Activated T-cell treated with anti-CD3 and anti-CD28 coated beads, Interleukin-2, amount 50 U/mL, for 24 hours (primary cell): Measurements from ENCODE around the gene CCR5.
"Not testable (repeated sequence)": the region's sequence is repeated elsewhere in the genome, so short reads cannot be mapped to it uniquely, and the experiment has no call there.

Source experiments
- DNase-seq: peaks from one replicate; pipeline ENCODE4 v3.0.0-alpha.2; 2020
- H3K27ac Mint-ChIP-seq: 2 replicates; pipeline ENCODE4 v1.8.0; 2020; ENCODE audit warnings: mild to moderate bottlenecking, mixed read lengths
- H3K27me3 Mint-ChIP-seq: 2 replicates; pipeline ENCODE4 v1.8.0; 2020; ENCODE audit warnings: mixed read lengths
- H3K36me3 Mint-ChIP-seq: 2 replicates; pipeline ENCODE4 v1.8.0; 2020; ENCODE audit warnings: low read depth, mixed read lengths
- H3K4me1 Mint-ChIP-seq: 2 replicates; pipeline ENCODE4 v1.8.0; 2020; ENCODE audit warnings: low read depth, mixed read lengths
- H3K4me3 Mint-ChIP-seq: 2 replicates; pipeline ENCODE4 v1.8.0; 2020; ENCODE audit warnings: mild to moderate bottlenecking, moderate library complexity, mixed read lengths
- H3K9me3 Mint-ChIP-seq: 2 replicates; pipeline ENCODE4 v1.8.0; 2020; ENCODE audit warnings: mixed read lengths

CCR5 gene

GRCh38 chr3:46370839-46371518 lies at the start of gene CCR5:
Gene CCR5 (plus strand): TSS chr3:46370946. CDS start chr3:46372903, 1,957 bp downstream.
- no peaks in the 10 kb centered on the region for H3K36me3 Mint-ChIP-seq
- no peaks in the 10 kb centered on the region for H3K9me3 Mint-ChIP-seq
- H3K4me1 Mint-ChIP-seq = peaks cover 80% of the 10 kb centered on the region
- H3K4me3 Mint-ChIP-seq = peak within 1 kb of the TSS; percentile 55
- no peak for DNase-seq
- peak within 1 kb of the TSS; percentile 97 for H3K27ac Mint-ChIP-seq
- H3K27me3 Mint-ChIP-seq = peaks cover 33% of the 10 kb centered on the region

- H3K4me3 Mint-ChIP-seq = no peak overlapping the region
- H3K4me1 Mint-ChIP-seq = peaks cover 5% of the 10 kb centered on the region
- no peak for DNase-seq
- peaks cover 12% of the 10 kb centered on the region for H3K27me3 Mint-ChIP-seq
- no peak overlapping the region for H3K27ac Mint-ChIP-seq
- no peaks in the 10 kb centered on the region for H3K36me3 Mint-ChIP-seq
- H3K9me3 Mint-ChIP-seq = peaks cover 7% of the 10 kb centered on the region
These were observed 49.2 kb upstream of the CCR5 start for GRCh38 chr3:46321461-46322104.

DNA sequence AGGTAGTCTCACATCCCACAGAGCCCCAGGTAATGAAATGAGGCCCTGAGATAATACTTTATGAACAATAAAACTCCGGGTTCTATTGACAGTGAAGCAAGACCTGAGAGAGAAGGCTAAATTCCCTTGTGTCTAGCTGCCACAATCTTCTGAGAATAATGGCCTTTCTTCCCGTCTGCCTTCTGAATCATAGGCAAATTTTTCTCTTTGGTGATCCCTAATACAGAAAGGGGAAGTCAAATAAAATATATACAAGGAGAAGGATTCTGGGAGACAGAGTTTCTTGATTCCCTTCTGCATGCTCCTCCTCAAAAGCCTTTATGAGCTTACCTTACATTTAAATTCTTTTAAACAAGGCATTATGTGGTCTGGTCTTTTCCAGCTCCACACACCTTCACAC lies 46.7 kb upstream of the CCR5 start:
- H3K9me3 Mint-ChIP-seq = no peaks in the 10 kb centered on the region
- no peaks in the 10 kb centered on the region for H3K36me3 Mint-ChIP-seq
- H3K27ac Mint-ChIP-seq = no peak overlapping the region
- no peak for DNase-seq
- H3K27me3 Mint-ChIP-seq = peaks cover 12% of the 10 kb centered on the region
- H3K4me3 Mint-ChIP-seq = no peak overlapping the region
- H3K4me1 Mint-ChIP-seq = peaks cover 5% of the 10 kb centered on the region

GRCh38 chr3:46325645-46326300 lies 45.0 kb upstream of the CCR5 start:
- Mint-ChIP-seq H3K4me1 (peaks cover 5% of the 10 kb centered on the region), H3K9me3 (no peaks in the 10 kb centered on the region), H3K4me3 (no peak overlapping the region), H3K27me3 (peaks cover 9% of the 10 kb centered on the region), H3K27ac (no peak overlapping the region), H3K36me3 (no peaks in the 10 kb centered on the region)
- no peak for DNase-seq

- not testable (repeated sequence) for DNase-seq, H3K9me3 Mint-ChIP-seq, H3K27ac Mint-ChIP-seq, H3K4me3 Mint-ChIP-seq, H3K36me3 Mint-ChIP-seq
- peaks cover 25% of the 10 kb centered on the region for H3K27me3 Mint-ChIP-seq
- peaks cover 11% of the 10 kb centered on the region for H3K4me1 Mint-ChIP-seq
These were observed 40.1 kb upstream of the CCR5 start for GRCh38 chr3:46330676-46331075.

GRCh38 chr3:46334741-46335478 lies 35.8 kb upstream of the CCR5 start:
- peaks cover 19% of the 10 kb centered on the region for H3K4me1 Mint-ChIP-seq
- peaks cover 8% of the 10 kb centered on the region for H3K36me3 Mint-ChIP-seq
- no peak overlapping the region for H3K4me3 Mint-ChIP-seq
- H3K9me3 Mint-ChIP-seq = peaks cover 16% of the 10 kb centered on the region
- H3K27ac Mint-ChIP-seq = peak overlapping the region; percentile 34
- peaks cover 25% of the 10 kb centered on the region for H3K27me3 Mint-ChIP-seq
- DNase-seq = no peak

GRCh38 chr3:46335541-46335940 lies 35.2 kb upstream of the CCR5 start:
- peaks cover 18% of the 10 kb centered on the region for H3K9me3 Mint-ChIP-seq
- H3K4me3 Mint-ChIP-seq = no peak overlapping the region
- peaks cover 25% of the 10 kb centered on the region for H3K27me3 Mint-ChIP-seq

GRCh38 chr3:46337911-46338310 lies 32.8 kb upstream of the CCR5 start:
- Mint-ChIP-seq H3K27me3 (peaks cover 6% of the 10 kb centered on the region), H3K36me3 (peaks cover 8% of the 10 kb centered on the region), H3K4me1 (peaks cover 19% of the 10 kb centered on the region), H3K4me3 (no peak overlapping the region), H3K27ac (no peak overlapping the region), H3K9me3 (peaks cover 18% of the 10 kb centered on the region)
- no peak for DNase-seq

More at GRCh38 chr3:46335541-46335940, 35.2 kb upstream of the CCR5 start:
- DNase-seq = no peak
- Mint-ChIP-seq H3K27ac (no peak overlapping the region), H3K36me3 (peaks cover 8% of the 10 kb centered on the region), H3K4me1 (peaks cover 19% of the 10 kb centered on the region)

- Mint-ChIP-seq H3K4me1 (peaks cover 19% of the 10 kb centered on the region), H3K4me3 (no peak overlapping the region), H3K27ac (no peak overlapping the region), H3K36me3 (peaks cover 8% of the 10 kb centered on the region), H3K9me3 (peaks cover 18% of the 10 kb centered on the region), H3K27me3 (no peaks in the 10 kb centered on the region)
- no peak for DNase-seq
These were observed 31.9 kb upstream of the CCR5 start for GRCh38 chr3:46338840-46339239.

GRCh38 chr3:46344476-46344875 lies 26.3 kb upstream of the CCR5 start:
- peaks cover 17% of the 10 kb centered on the region for H3K9me3 Mint-ChIP-seq
- no peaks in the 10 kb centered on the region for H3K36me3 Mint-ChIP-seq
- no peaks in the 10 kb centered on the region for H3K27me3 Mint-ChIP-seq
- H3K4me3 Mint-ChIP-seq = no peak overlapping the region
- peaks cover 19% of the 10 kb centered on the region for H3K4me1 Mint-ChIP-seq
- DNase-seq = no peak
- no peak overlapping the region for H3K27ac Mint-ChIP-seq

DNA sequence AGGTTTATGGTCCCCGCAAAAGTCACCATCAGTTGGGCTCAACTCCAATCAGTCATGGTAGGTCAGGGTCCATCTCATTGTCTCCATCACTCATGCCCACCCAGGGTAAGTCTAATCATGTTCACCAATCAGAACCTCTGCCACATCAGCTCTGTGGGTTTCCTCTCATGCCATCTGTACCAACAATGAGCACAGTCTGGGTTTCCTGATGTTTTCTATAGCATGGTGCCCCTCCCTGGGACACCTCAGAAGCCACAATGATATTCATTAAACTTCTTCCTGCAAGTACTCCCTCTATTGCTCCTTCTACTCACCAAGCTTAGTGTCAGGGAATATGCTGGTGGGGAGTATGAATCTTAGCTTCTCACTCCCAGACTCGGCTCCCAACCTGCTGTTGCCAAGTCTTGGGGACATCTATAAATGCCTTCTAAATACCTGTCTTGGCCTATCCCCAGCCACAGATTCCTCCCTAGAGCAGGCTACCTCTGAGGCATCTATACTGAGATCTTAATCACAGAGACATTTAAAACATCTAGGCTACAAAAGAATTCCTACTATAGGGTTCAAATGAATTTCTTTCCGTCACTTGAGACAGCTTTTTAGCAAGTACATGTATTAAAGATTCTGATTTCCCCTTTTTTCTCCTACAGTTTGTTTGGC lies 21.8 kb upstream of the CCR5 start:
- Mint-ChIP-seq H3K4me1 (peaks cover 63% of the 10 kb centered on the region), H3K27ac (peak overlapping the region; percentile 45), H3K36me3 (no peaks in the 10 kb centered on the region), H3K4me3 (no peak overlapping the region), H3K9me3 (peaks cover 11% of the 10 kb centered on the region), H3K27me3 (peaks cover 22% of the 10 kb centered on the region)
- DNase-seq = no peak

DNA sequence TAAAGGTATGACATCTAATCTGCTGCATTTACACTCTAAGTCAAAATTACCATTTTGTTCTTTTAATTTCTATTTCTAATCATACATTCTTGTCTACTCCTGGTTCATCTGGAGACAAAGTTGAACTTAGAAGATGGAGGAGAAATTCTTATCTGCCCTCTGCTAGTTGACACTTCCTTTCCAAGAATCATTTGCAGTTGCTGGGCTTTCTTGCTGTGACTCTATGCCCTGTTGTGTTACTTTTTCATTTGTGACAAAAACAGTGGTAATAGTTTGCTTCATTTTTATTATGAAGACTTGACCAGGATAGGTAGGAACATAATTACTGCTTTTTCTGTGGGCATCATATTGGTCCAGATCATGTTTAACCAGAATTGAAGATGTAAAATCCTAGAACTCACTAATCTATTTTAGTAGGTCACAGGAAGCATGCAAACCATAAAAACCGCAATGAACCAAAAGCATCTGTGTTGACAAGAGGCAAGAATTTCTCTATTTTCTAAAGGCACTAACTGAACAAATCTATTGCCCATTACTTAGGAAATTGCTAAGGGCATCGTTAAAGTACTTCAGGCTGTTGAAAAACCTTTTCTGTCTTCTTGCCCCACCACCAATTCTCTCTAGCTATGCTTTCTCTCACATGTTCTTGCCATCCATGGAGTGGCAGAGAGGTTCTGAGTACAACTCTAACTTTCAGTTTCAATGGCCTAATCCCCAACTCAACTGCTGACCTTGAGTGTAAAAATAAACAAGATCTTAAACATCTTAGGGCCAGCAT lies 21.1 kb upstream of the CCR5 start:
- H3K27me3 Mint-ChIP-seq = peaks cover 27% of the 10 kb centered on the region
- H3K4me1 Mint-ChIP-seq = peaks cover 70% of the 10 kb centered on the region
- peaks cover 11% of the 10 kb centered on the region for H3K9me3 Mint-ChIP-seq
- no peak for DNase-seq
- H3K27ac Mint-ChIP-seq = peak overlapping the region; percentile 45
- no peaks in the 10 kb centered on the region for H3K36me3 Mint-ChIP-seq
- peak overlapping the region; percentile 6 for H3K4me3 Mint-ChIP-seq

DNA sequence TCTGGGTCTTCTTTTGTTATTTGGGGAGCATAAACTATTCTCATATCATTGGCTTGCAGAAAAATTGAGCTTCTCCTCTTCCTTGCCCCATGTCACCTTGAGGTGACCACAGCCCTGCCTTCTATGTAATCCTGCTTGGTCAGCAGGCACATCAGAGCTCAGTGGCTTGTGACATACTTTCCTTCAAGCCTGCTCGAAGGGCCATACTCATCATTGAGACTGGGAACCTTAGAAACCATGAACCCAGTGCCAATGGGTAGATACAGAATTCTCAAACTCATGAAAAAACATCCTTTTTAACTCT lies 20.5 kb upstream of the CCR5 start:
- no peak for DNase-seq
- Mint-ChIP-seq H3K27me3 (peaks cover 32% of the 10 kb centered on the region), H3K9me3 (peaks cover 11% of the 10 kb centered on the region), H3K36me3 (no peaks in the 10 kb centered on the region), H3K27ac (no peak overlapping the region), H3K4me3 (no peak overlapping the region), H3K4me1 (peaks cover 75% of the 10 kb centered on the region)

DNA sequence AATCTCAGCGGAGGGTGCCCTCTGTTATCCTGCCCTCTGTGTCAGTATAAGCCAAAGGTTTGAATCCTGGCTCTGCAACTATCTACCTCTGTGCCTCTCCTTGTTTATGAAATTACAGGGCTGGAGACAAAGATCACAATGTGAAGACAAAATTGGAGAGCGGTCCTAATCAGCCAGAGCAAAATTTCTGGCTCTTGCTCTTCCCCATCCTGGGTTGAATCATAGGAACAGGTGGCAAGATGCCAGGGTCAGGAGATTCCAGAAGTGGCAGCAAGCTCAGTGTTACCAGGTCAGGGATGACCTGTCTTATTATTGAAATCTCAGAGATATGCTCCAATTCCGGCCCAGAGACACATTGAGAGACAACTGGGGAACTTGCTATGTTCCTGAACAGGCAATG lies 19.1 kb upstream of the CCR5 start:
- no peak overlapping the region for H3K4me3 Mint-ChIP-seq
- peaks cover 82% of the 10 kb centered on the region for H3K4me1 Mint-ChIP-seq
- H3K27me3 Mint-ChIP-seq = peaks cover 42% of the 10 kb centered on the region
- no peak for DNase-seq
- H3K27ac Mint-ChIP-seq = no peak overlapping the region
- H3K9me3 Mint-ChIP-seq = peaks cover 11% of the 10 kb centered on the region
- no peaks in the 10 kb centered on the region for H3K36me3 Mint-ChIP-seq
